HFFc6 (cell line): ENCODE measurements around the gene GPA33. TPM values are rescaled to one million over a fixed set of nuclear protein-coding genes. Genes with fewer than 3 reads are reported as not detected.

Source experiments
- DNase-seq: peaks from one replicate; pipeline ENCODE4 v3.0.0-alpha.2; 2018
- H3K27ac Mint-ChIP-seq: 2 replicates; pipeline ENCODE4 v1.8.0; 2020; ENCODE audit warnings: mild to moderate bottlenecking, mixed read lengths
- H3K27me3 Mint-ChIP-seq: 2 replicates; pipeline ENCODE4 v1.8.0; 2021; ENCODE audit warnings: mild to moderate bottlenecking, moderate library complexity, mixed read lengths; ENCODE audit not compliant: insufficient read depth
- H3K36me3 Mint-ChIP-seq: 2 replicates; pipeline ENCODE4 v1.8.0; 2021; ENCODE audit warnings: low read depth, mixed read lengths
- H3K4me1 Mint-ChIP-seq: 2 replicates; pipeline ENCODE4 v1.8.0; 2020; ENCODE audit warnings: low read depth, mixed read lengths
- H3K4me3 Mint-ChIP-seq: 2 replicates; pipeline ENCODE4 v1.8.0; 2020; ENCODE audit warnings: mild to moderate bottlenecking, moderate library complexity, mixed read lengths
- H3K9me3 Mint-ChIP-seq: 2 replicates; pipeline ENCODE4 v1.8.0; 2020; ENCODE audit warnings: mild to moderate bottlenecking, mixed read lengths
- CTCF ChIP-seq: fragments of 200-600 bp; sonication (generic); IDR thresholded peaks from 2 replicates; pipeline ENCODE4 v1.5.0; 2021; ENCODE audit warnings: antibody characterized with exemption, mild to moderate bottlenecking
- total RNA-seq, 6 experiments: library from RNA; stranded (reverse); fragmentation: NEBNext Ultra II Directional; extraction: Animal tissue kit (Norgen Biotek cat#: 25700); gene quantifications; 2 replicates in 1 of 6; 3 replicates in 5 of 6; pipeline ENCODE4 v1.2.3, GENCODE V29; 2021

Gene GPA33
- total RNA-seq, 6 experiments from 2014 or later: not detected

- no peaks in the 10 kb centered on the region for H3K36me3 Mint-ChIP-seq
- TF ChIP-seq CTCF: no peak
- no peaks in the 10 kb centered on the region for H3K9me3 Mint-ChIP-seq
- DNase-seq: no peak
- no peaks in the 10 kb centered on the region for H3K4me1 Mint-ChIP-seq
- no peak overlapping the region for H3K4me3 Mint-ChIP-seq
- H3K27ac Mint-ChIP-seq: no peak overlapping the region
- H3K27me3 Mint-ChIP-seq: peaks cover 10% of the 10 kb centered on the region
These were observed 25.5 kb upstream of the GPA33 start for GRCh38 chr1:167115655-167116054.

- H3K27me3 Mint-ChIP-seq: peaks cover 10% of the 10 kb centered on the region
- TF ChIP-seq CTCF: no peak
- no peaks in the 10 kb centered on the region for H3K9me3 Mint-ChIP-seq
- no peaks in the 10 kb centered on the region for H3K36me3 Mint-ChIP-seq
- H3K27ac Mint-ChIP-seq: no peak overlapping the region
- no peaks in the 10 kb centered on the region for H3K4me1 Mint-ChIP-seq
- no peak for DNase-seq
- H3K4me3 Mint-ChIP-seq: no peak overlapping the region
These were observed 24.5 kb upstream of the GPA33 start for GRCh38 chr1:167114725-167115124.

GRCh38 chr1:167111868-167112709 is 21.9 kb upstream of the GPA33 start:
- no peak overlapping the region for H3K4me3 Mint-ChIP-seq
- TF ChIP-seq CTCF: no peak
- H3K9me3 Mint-ChIP-seq: no peaks in the 10 kb centered on the region
- peaks cover 10% of the 10 kb centered on the region for H3K27me3 Mint-ChIP-seq
- no peak overlapping the region for H3K27ac Mint-ChIP-seq
- H3K4me1 Mint-ChIP-seq: no peaks in the 10 kb centered on the region
- no peaks in the 10 kb centered on the region for H3K36me3 Mint-ChIP-seq
- no peak for DNase-seq

GRCh38 chr1:167110586-167110985 is 20.4 kb upstream of the GPA33 start:
- Mint-ChIP-seq H3K36me3 (no peaks in the 10 kb centered on the region), H3K27me3 (peaks cover 10% of the 10 kb centered on the region), H3K9me3 (no peaks in the 10 kb centered on the region), H3K27ac (no peak overlapping the region), H3K4me1 (no peaks in the 10 kb centered on the region), H3K4me3 (no peak overlapping the region)
- no peak for DNase-seq
- no peak for TF ChIP-seq CTCF

GRCh38 chr1:167109125-167109524 is 18.9 kb upstream of the GPA33 start:
- no peaks in the 10 kb centered on the region for H3K9me3 Mint-ChIP-seq
- no peaks in the 10 kb centered on the region for H3K36me3 Mint-ChIP-seq
- peaks cover 11% of the 10 kb centered on the region for H3K27me3 Mint-ChIP-seq
- no peaks in the 10 kb centered on the region for H3K4me1 Mint-ChIP-seq
- no peak for DNase-seq
- TF ChIP-seq CTCF: no peak
- H3K27ac Mint-ChIP-seq: no peak overlapping the region
- H3K4me3 Mint-ChIP-seq: no peak overlapping the region
